GM19043 (cell line): ENCODE results near the gene PSMA2.
"Not testable (repeated sequence)": the region's sequence is repeated elsewhere in the genome, so short reads cannot be mapped to it uniquely, and the experiment has no call there.

Source experiments
- ATAC-seq: cut with Tn5 transposase; IDR thresholded peaks from one replicate; pipeline ENCODE4 v1.9.1; 2021; ENCODE audit warnings: low read depth; ENCODE audit not compliant: unreplicated experiment

PSMA2 gene

DNA sequence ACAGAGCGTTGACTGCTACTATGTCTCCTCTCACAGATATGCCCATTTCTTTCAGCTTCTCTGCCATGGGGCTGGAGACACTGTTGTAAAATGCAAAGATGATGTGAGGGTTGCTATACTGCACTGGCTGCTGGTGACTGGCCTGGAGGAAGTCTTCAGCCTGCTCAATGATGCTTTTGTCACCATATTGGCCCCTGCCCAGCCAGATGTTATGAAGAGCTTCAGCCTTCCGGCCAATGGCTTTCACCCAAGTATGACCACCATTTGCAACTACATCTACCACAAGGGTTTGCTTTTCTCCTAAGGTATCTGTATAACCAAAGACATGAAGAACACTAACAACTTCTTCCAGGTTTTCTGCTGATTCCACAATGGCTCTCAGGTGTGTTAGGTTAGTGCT is 21.7 kb downstream of the PSMA2 start:
- ATAC-seq: no peak

DNA sequence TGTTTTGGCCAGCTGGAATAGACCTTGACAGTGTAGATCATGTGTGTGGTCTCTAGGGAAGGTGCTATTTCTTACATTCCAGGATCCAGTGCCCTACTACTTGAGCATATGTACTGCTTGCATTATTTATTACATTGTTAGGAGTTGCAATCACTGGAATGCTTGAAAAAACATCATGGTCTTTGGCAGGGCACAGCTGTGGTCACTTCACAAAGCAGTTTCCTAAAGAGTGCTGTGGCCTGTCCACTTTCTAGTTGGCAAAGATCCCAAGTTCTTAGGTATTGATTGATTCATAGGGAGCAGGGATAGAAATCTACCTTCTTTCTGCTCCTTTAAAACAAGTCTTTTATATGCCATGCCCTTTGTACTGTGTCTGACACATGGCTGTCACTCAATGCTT is 24.7 kb downstream of the PSMA2 start:
- no peak for ATAC-seq

DNA sequence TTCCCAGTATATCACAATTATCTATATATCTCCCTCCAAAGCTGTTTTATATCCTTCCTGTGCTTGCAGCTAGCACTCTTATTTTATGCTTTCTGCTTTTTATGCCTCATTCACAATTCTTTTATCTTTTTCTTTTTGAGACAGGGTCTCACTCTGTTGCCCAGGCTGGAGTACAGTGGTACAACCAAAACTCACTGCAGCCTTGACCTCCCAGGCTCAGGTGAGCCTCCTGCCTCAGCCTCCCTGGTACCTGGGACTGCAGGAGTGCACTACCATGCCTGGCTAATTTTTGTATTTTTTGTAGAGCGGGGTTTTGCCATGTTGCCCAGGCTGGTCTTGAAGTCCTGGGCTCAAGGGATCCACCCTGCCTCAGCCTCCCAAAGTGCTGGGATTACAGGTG is 25.8 kb downstream of the PSMA2 start:
- ATAC-seq: no peak

DNA sequence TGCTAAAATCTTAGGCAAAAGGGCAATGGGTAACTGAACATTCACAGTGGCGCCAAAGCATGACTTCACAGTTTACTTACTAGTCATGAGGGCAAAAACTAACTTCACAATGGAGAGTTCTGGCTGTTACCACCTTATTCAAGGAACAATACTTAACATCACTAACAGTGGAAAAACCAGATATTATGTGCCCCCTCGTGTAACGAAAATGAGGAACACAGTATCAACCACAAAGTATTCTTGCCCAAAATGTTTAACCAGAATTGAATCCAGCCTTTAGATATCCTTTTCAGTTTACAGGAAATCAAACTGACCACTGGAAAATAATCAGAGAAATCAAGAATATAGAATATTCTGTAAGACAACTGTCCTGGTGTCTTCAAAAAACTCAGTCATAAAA is 29.6 kb downstream of the PSMA2 start:
- no peak for ATAC-seq

DNA sequence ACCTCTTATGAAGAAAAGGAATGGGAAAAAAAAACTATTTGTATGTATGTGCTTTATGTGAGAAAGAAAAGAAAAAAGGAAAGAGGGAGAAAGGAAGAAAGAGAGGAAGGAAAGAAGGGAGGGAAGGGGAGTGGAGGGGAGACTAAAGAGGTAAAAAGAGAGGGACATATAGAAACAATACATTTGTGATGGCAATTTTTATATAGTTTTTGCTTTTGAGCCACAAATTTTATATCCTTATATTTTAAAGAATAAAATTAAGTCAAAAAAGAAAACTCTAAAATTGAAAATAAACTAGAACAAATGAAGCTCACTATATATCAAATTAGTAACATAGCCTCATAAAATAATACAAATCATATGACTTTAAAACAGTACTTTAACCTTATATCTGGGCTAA is 31.1 kb downstream of the PSMA2 start:
- no peak for ATAC-seq

DNA sequence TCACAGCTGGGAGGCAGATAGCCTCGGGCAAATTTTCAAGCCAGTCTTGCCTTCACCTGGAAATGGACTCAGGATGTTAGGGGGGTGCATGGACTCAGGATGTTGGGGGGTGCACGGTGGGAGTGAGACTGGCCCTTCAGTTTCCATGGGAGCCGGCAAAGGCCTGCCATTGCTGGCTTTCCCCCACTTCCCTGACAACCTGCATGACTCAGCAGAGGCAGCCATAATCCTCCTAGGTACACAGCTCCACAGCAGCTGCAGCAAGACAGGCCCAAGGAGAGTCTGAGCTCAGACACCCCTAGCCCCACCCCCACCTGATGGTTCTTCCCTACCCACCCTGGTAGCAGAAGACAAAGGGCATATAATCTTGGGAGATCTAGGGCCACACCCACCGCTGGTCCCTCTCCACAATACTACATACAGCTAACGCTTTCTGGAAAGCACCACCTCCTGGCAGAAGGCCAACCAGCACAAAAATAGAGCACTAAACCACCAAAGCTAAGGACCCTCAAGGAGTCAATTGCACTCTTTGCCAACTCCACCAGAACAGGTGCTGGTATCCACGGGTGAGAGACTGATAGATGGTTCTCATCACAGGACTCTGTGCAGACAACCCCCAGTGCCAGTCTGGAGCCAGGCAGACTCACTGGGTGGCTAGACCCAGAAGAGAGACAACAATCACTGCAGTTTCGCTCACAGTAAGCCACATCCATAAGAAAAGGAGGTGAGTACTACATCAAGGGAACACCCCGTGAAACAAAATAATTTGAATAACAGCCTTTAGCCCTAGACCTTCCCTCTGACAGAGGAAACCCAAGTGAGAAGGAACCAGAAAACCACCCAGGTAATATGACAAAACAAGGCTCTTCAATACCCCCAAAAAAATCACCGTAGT is 38.4 kb downstream of the PSMA2 start:
- no peak for ATAC-seq

DNA sequence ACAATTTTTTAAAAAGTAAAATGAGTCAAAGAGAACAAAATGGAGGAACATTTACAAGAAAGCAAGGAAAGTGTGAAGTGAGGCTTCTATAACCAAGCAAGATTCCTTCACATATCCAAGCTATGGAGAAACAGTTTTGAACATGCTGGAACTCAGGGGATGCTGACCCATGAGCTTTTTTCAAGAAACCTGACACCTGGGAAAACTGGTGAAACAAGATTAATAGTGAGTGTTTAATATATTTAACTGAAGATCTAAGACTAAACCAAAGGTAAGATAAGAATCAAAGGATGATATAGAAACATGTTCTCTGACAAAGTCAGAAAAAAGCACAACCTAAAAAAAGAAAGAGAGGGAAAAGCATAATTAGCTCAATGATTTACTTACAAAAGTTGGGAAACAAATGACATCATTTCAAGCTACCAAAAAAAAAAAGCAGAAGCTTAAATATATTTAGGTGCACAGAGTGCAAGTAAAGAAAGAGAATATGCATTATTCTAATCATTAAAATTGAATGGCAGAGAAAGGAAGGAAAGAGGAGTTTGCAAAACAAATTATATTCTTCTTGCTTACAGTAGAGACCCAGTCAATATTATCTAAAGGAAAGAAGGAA is 45.0 kb downstream of the PSMA2 start:
- ATAC-seq: no peak

DNA sequence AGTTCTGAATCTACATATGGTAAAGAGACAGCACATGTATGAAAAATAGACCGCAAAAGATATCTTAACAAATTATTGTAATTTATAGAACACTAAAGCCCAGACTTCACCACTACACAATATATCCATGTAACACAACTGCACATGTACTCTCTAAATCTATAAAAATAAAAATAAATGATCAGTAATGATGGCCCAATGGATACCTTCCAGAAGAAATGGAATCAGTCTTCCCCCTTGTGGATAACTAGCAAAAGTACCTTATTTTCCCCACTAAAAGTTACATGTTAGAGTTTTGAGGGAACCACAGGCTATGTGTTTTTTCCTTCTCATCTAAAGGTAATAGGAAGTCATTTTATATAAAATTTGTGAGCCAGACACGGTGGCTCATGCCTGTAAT is 45.8 kb downstream of the PSMA2 start:
- no peak for ATAC-seq

DNA sequence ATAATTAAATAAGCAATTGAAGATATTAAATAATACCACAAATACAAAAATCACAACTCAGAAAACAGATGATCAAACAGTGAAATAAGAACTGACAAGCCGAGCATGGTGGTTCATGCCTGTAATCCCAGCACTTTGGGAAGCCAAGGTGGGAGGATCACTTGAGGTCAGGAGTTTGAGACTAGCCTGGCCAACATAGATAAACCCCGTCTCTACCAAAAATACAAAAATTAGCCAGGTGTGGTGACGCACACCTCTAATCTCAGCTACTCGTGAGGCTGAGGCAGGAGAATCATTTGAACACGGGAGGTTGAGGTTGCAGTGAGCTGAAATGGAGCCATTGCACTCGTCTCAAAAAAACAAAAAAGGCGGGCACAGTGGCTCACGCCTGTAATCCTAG is 46.8 kb downstream of the PSMA2 start:
- ATAC-seq: not testable (repeated sequence)

DNA sequence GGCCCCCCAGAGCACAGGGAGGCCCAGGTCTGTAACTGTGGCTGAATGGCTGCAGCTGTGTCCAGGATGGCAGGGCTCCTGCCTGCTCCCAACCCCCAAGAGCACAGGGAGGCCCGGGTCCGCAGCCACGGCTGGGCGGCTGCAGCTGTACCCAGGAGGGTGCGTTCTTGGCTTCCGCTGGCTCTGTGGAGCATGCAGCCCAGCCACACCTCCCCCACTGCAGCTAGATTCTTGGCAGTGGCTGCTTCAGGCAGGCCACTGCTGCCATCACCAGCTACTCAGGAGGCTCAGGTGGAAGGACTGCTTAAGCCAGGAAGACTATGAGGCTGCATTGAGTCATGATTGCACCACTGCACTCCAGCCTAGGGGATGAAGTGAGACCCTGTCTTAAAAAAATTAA is 48.0 kb downstream of the PSMA2 start:
- peak; percentile 62 for ATAC-seq

DNA sequence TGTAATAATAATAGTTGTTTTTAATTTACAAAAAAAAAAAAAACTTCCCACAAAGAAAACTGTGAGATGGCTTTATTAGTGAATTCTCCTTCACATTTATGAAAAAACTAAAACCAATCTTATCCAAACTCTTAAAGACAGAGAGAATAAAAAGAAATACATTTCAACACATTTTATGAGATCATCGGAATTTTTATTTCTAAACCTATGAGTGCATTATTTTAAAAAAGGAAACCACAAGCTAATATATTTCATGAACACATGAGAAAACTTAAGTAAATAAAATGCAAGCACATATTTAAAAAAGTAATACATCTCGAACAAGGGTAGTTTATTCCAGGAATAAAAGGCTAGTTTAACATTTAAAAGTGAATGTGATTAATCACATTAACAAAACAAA is 51.6 kb downstream of the PSMA2 start:
- ATAC-seq: no peak

DNA sequence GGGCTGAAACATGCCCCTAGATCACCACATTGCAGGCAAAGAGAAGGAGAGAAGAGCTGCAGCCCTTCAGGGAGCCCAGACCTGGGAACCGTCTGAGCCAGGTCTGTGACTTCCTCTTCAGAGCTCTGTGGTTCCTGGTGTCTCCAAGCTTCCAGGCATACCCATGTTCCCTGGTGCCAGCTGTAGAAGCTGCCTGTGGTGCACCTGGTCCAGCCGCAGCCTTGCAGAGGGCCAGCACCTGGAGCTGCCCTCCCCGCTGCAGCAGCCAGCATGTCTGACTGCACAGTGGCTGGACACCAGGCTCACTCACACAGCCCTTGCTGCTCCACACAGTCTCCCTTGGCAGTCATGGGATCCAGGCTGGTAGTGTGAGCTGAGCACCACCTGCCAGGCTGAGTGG is 53.7 kb downstream of the PSMA2 start:
- no peak for ATAC-seq

DNA sequence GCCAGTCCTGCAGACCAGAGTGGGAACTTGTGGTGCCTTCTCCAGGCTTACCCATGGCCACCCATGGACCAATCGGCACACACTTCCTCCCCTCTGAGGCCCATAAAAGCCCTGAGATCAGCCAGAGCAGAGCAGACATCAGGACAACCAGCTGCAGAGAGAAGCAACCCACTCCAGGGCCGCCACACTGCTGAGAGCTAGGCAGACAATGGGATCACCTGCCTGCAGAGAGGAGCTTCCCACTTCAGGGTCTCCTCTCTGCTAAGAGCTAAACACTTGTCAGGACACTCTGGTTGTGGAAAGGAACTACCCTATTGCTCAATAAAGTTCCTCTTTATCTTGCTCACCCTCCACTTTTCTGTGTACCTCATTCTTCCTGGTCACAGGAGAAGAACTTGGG is 54.1 kb downstream of the PSMA2 start:
- ATAC-seq: no peak

DNA sequence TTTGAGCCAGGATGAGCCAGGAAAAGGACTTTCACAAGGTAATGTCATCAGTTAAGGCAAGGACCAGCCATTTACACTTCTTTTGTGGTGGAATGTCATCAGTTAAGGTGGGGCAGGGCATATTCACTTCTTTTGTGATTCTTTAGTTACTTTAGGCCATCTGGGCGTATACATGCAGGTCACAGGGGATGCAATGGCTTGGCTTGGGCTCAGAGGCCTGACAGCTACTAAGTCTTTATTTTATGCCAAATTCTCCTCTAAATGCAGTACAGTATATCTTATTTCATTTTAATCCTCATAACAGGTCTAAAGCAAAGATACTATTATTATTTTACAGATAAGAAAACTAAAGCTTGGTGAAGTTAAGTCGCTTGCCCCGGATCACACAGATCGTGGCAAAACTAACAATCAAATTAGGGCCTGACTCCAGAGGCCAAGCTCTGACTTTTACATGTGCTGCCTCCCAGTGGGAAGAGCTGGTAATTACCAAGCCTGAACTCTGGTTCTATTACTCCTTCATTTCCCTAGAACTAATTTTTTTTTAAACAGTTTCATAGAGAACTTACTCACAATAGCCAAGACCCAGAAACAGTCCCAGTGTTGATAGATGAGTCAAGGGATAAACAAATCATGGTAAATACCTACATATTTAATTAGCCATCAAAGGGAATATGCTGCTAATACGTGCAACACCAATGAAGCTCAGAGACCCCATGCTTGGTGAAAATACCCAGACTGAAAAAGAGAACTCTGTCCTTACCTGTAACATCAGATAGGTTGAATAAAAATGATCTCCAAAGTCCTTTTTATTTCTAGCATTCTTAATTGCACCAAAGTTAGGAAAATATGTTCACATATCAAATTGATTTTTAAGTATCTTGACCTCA is 55.5 kb downstream of the PSMA2 start:
- ATAC-seq: peak; percentile 92

DNA sequence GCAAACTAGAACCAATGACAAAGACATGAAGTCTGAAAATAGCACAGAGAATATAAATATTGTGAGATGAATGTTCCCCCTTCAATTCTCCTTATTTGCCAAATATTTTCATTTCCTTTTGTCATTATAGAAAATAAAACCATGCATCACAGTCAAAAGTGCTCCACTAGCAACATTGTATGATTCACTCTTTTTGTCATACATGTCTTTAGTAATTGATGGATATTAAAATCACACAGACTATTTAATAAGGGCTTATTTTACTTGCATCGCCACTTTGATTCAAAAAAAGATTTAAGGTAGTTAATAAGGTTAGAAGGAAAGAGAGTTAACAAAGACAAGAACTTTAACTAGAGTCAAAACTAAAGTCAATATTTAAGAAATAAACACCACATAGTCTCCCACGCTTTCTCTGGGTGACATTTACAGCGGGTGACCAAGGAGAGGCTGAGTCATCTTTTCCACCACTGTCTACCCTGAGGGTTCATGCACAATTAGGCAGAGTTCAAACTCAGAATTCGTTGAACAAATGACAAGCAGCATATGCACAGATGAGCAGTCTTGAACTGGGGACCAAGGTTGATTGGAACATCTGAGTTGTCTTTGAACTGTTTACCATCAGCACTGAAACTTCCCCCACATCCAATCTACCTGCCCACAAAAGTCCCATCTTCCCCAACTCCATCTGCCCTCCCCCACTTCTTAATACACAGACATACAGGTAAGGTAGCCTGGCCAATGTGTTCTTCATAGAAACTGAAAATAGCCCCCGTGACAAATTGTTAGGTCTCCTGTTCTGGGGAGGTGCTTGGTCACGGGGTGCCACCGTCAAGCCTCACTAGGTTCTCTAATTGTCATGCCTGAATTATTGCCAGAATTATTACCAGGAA is 62.6 kb downstream of the PSMA2 start:
- ATAC-seq: peak; percentile 94

DNA sequence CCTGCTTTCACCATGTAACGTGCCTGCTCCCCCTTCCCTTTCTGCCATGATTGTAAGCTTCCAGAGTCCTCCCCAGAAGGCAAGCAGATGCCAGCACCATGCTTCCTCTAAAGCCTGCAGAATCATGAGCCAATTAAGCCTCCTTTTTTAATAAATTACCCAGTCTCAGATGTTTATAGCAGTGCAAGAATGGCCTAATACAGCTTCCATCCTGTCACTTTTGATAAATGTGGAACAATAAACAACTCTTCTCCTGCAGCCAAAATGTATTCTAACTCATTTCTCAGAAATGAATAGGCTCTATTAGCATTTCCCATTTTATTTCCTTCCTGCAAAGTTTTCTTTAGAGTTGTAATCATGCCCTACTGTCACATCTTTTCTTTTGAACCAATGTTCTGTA is 63.5 kb downstream of the PSMA2 start:
- no peak for ATAC-seq
